Colonic mucosa (tissue), 4 donors: ENCODE data around the gene UBL3. TPM values are rescaled to one million over a fixed set of nuclear protein-coding genes. Genes with fewer than 3 reads are reported as not detected.

ENCODE experiments used
- DNase-seq: peaks from one replicate; pipeline ENCODE4 v3.0.0-alpha.2; 2020
- H3K27ac ChIP-seq: fragments of 200-600 bp; one replicate; pipeline ENCODE4 v1.8.0; 2021
- H3K27me3 ChIP-seq: fragments of 200-600 bp; one replicate; pipeline ENCODE4 v1.8.0; 2021
- H3K36me3 ChIP-seq: fragments of 200-600 bp; one replicate; pipeline ENCODE4 v1.8.0; 2021
- H3K4me1 ChIP-seq: fragments of 200-600 bp; one replicate; pipeline ENCODE4 v1.8.0; 2021; ENCODE audit warnings: mild to moderate bottlenecking
- H3K4me3 ChIP-seq: fragments of 200-600 bp; one replicate; pipeline ENCODE4 v1.8.0; 2021
- H3K9ac ChIP-seq, 2 donors: one replicate each; pipeline ENCODE4 v1.7.0; 2013; ENCODE audit warnings: control low read depth in 2 of 2, low read depth in 2 of 2, low read length in 2 of 2
- H3K9me3 ChIP-seq: fragments of 200-600 bp; one replicate; pipeline ENCODE4 v1.8.0; 2021
- CTCF ChIP-seq: fragments of 200-600 bp; IDR thresholded peaks from one replicate; pipeline ENCODE4 v1.8.0; 2022; ENCODE audit warnings: antibody characterized with exemption, mild to moderate bottlenecking
- intact Hi-C: fragments of 100-400 bp; cut with DNase I; formaldehyde crosslinking; loops from one replicate; pipeline ENCODE4 v1.14.1; 2022
- total RNA-seq, 2 donors: library from RNA; stranded (reverse); fragmentation: NEBNext Ultra II Directional in 1 of 2; extraction: Animal tissue kit (Norgen Biotek cat#: 25700) in 1 of 2; gene quantifications; one replicate each; pipeline ENCODE4 v1.2.1, GENCODE V29; 2021
- donor health status: healthy.
- donor health status: DM: no; HTN: no; CAD: no.
- donor health status: DM: no; HTN: no; CAD: no.

The UBL3 gene
- total RNA-seq, 2 donors from 2014 or later: 30.0 to 50.3 TPM

GRCh38 chr13:29888306-29888705 lies 37.9 kb upstream of the UBL3 start:
- Histone ChIP-seq H3K4me3 (no peak overlapping the region), H3K9me3 (no peaks in the 10 kb centered on the region), H3K36me3 (no peaks in the 10 kb centered on the region), H3K27me3 (no peaks in the 10 kb centered on the region), H3K9ac (no peak overlapping the region), H3K4me1 (no peaks in the 10 kb centered on the region), H3K27ac (no peak overlapping the region)
- intact Hi-C loops: no loop called here
- DNase-seq: no peak
- TF ChIP-seq CTCF: no peak

- intact Hi-C loops: no loop called here
- DNase-seq: no peak
Observed at GRCh38 chr13:29887686-29888085, 37.3 kb upstream of the UBL3 start.

GRCh38 chr13:29887030-29887557 lies 36.7 kb upstream of the UBL3 start:
- H3K4me1 ChIP-seq: no peaks in the 10 kb centered on the region
- intact Hi-C loops: no loop called here

More at GRCh38 chr13:29887686-29888085, 37.3 kb upstream of the UBL3 start:
- H3K9ac ChIP-seq: no peak overlapping the region
- H3K36me3 ChIP-seq: no peaks in the 10 kb centered on the region
- H3K27me3 ChIP-seq: no peaks in the 10 kb centered on the region
- no peak overlapping the region for H3K27ac ChIP-seq
- TF ChIP-seq CTCF: no peak
- no peaks in the 10 kb centered on the region for H3K9me3 ChIP-seq
- no peaks in the 10 kb centered on the region for H3K4me1 ChIP-seq
- no peak overlapping the region for H3K4me3 ChIP-seq

GRCh38 chr13:29886446-29886845 lies 36.0 kb upstream of the UBL3 start:
- H3K4me1 ChIP-seq: no peaks in the 10 kb centered on the region
- no peak for TF ChIP-seq CTCF
- no peak overlapping the region for H3K27ac ChIP-seq
- no peak overlapping the region for H3K4me3 ChIP-seq
- H3K27me3 ChIP-seq: no peaks in the 10 kb centered on the region
- no peak for DNase-seq
- intact Hi-C loops: no loop called here
- no peaks in the 10 kb centered on the region for H3K9me3 ChIP-seq
- no peak overlapping the region for H3K9ac ChIP-seq
- H3K36me3 ChIP-seq: no peaks in the 10 kb centered on the region

More at GRCh38 chr13:29887030-29887557, 36.7 kb upstream of the UBL3 start:
- no peaks in the 10 kb centered on the region for H3K36me3 ChIP-seq
- H3K9me3 ChIP-seq: no peaks in the 10 kb centered on the region
- no peaks in the 10 kb centered on the region for H3K27me3 ChIP-seq
- no peak for TF ChIP-seq CTCF
- DNase-seq: no peak
- H3K4me3 ChIP-seq: no peak overlapping the region
- no peak overlapping the region for H3K9ac ChIP-seq
- no peak overlapping the region for H3K27ac ChIP-seq

GRCh38 chr13:29885989-29886388 lies 35.6 kb upstream of the UBL3 start:
- no peak for DNase-seq
- no peak overlapping the region for H3K9ac ChIP-seq
- H3K27me3 ChIP-seq: no peaks in the 10 kb centered on the region
- H3K9me3 ChIP-seq: no peaks in the 10 kb centered on the region
- no peak overlapping the region for H3K27ac ChIP-seq
- intact Hi-C loops: no loop called here
- H3K4me1 ChIP-seq: no peaks in the 10 kb centered on the region
- no peak overlapping the region for H3K4me3 ChIP-seq
- no peak for TF ChIP-seq CTCF
- no peaks in the 10 kb centered on the region for H3K36me3 ChIP-seq
